Epithelial cell of esophagus (primary cell): ENCODE results near the gene TYMP.

ENCODE experiments used
- DNase-seq: peaks from one replicate; pipeline ENCODE4 v3.0.0; 2010; ENCODE audit warnings: low read depth
- H3K4me3 ChIP-seq: 2 replicates; pipeline ENCODE4 v1.5.1; 2011; ENCODE audit warnings: mild to moderate bottlenecking, low read length, control low read depth
- CTCF ChIP-seq: IDR thresholded peaks from 2 replicates; pipeline ENCODE4 v1.5.1; 2011; ENCODE audit warnings: low read depth, mild to moderate bottlenecking, low read length, control low read depth, inconsistent platforms; ENCODE audit not compliant: insufficient read depth; ENCODE audit errors: missing control alignments

TYMP gene

GRCh38 chr22:50551160-50551752 lies 21.4 kb upstream of the TYMP start:
- no peak for DNase-seq
- H3K4me3 ChIP-seq = no peak overlapping the region
- no peak for TF ChIP-seq CTCF

GRCh38 chr22:50550395-50550794 lies 20.6 kb upstream of the TYMP start:
- H3K4me3 ChIP-seq = no peak overlapping the region
- DNase-seq = no peak
- TF ChIP-seq CTCF = no peak

GRCh38 chr22:50548921-50549790 lies 19.3 kb upstream of the TYMP start:
- no peak overlapping the region for H3K4me3 ChIP-seq
- no peak for TF ChIP-seq CTCF

GRCh38 chr22:50548040-50548920 lies 18.5 kb upstream of the TYMP start:
- DNase-seq = no peak
- TF ChIP-seq CTCF = no peak
- no peak overlapping the region for H3K4me3 ChIP-seq

More at GRCh38 chr22:50548921-50549790, 19.3 kb upstream of the TYMP start:
- no peak for DNase-seq

GRCh38 chr22:50547263-50547985 lies 17.6 kb upstream of the TYMP start:
- H3K4me3 ChIP-seq = no peak overlapping the region
- no peak for DNase-seq
- TF ChIP-seq CTCF = no peak

GRCh38 chr22:50546326-50547262 lies 16.8 kb upstream of the TYMP start:
- no peak for DNase-seq
- TF ChIP-seq CTCF = no peak
- no peak overlapping the region for H3K4me3 ChIP-seq
